Neural cell (in vitro differentiated cells): Measurements from ENCODE around the gene RBM46. TPM values are rescaled to one million over a fixed set of nuclear protein-coding genes. Genes with fewer than 3 reads are reported as not detected.

Experiments used
- H2AFZ ChIP-seq: fragments of 200-600, 300-800 bp; sonication (generic), shearing (Covaris generic); 2 replicates; pipeline ENCODE4 v1.6.0; 2014; ENCODE audit warnings: low read depth, mild to moderate bottlenecking, antibody characterized with exemption, low read length, moderate library complexity
- H3F3A ChIP-seq: fragments of 200-600 bp; shearing (Covaris generic); 2 replicates; pipeline ENCODE4 v1.6.1; 2016; ENCODE audit warnings: mild to moderate bottlenecking, moderate library complexity, mixed read lengths, antibody characterized with exemption, low read length; ENCODE audit not compliant: insufficient read depth, poor library complexity, severe bottlenecking
- H3K27ac ChIP-seq: fragments of 200-600, 300-800 bp; sonication (generic), shearing (Covaris generic); 2 replicates; pipeline ENCODE4 v1.5.1; 2014; ENCODE audit warnings: mild to moderate bottlenecking, low read length, moderate library complexity
- H3K27me3 ChIP-seq: fragments of 300-800, 200-600 bp; sonication (generic), shearing (Covaris generic); 2 replicates; pipeline ENCODE4 v1.6.0; 2014; ENCODE audit warnings: mild to moderate bottlenecking, low read depth, low read length, moderate library complexity; ENCODE audit not compliant: insufficient read depth
- H3K36me3 ChIP-seq: fragments of 300-800, 200-600 bp; sonication (generic), shearing (Covaris generic); 2 replicates; pipeline ENCODE4 v1.5.1; 2014; ENCODE audit warnings: mild to moderate bottlenecking, antibody characterized with exemption, low read length, moderate library complexity; ENCODE audit not compliant: insufficient read depth
- H3K4me2 ChIP-seq: fragments of 300-800, 200-600 bp; sonication (generic), shearing (Covaris generic); 2 replicates; pipeline ENCODE4 v1.6.0; 2014; ENCODE audit warnings: mild to moderate bottlenecking, low read length
- H3K4me3 ChIP-seq: fragments of 300-800, 200-600 bp; sonication (generic), shearing (Covaris generic); 2 replicates; pipeline ENCODE4 v1.5.1; 2014; ENCODE audit warnings: mild to moderate bottlenecking, low read length, moderate library complexity
- H3K79me2 ChIP-seq: fragments of 200-600 bp; shearing (Covaris generic); replicated peaks from 2 replicates; pipeline ENCODE4 v1.6.0; 2014; ENCODE audit warnings: mild to moderate bottlenecking, low read length, moderate library complexity; ENCODE audit not compliant: insufficient read depth
- H3K9ac ChIP-seq: fragments of 300-800, 200-600 bp; sonication (generic), shearing (Covaris generic); 2 replicates; pipeline ENCODE4 v1.6.1; 2016; ENCODE audit warnings: mild to moderate bottlenecking, low read length, mixed read lengths
- H3K9me2 ChIP-seq: fragments of 200-600 bp; shearing (Covaris generic); 2 replicates; pipeline ENCODE4 v1.6.1; 2016; ENCODE audit warnings: mild to moderate bottlenecking, low read length, mixed read lengths; ENCODE audit not compliant: insufficient read depth
- H3K9me3 ChIP-seq: fragments of 200-600, 300-800 bp; sonication (generic), shearing (Covaris generic); 2 replicates; pipeline ENCODE4 v1.6.1; 2016; ENCODE audit warnings: mild to moderate bottlenecking, mixed run types, low read length, moderate library complexity, mixed read lengths
- H4K20me1 ChIP-seq: fragments of 200-600 bp; shearing (Covaris generic); 2 replicates; pipeline ENCODE4 v1.6.1; 2016; ENCODE audit warnings: mild to moderate bottlenecking, mixed run types; ENCODE audit not compliant: insufficient read depth
- EP300 ChIP-seq: fragments of 450-650 bp; conservative IDR thresholded peaks from 2 replicates; pipeline ENCODE4 v1.6.1; 2014; ENCODE audit warnings: antibody characterized with exemption, mild to moderate bottlenecking, moderate library complexity; ENCODE audit not compliant: poor library complexity, severe bottlenecking
- EZH2 ChIP-seq: fragments of 200-600, 300-800 bp; shearing (Covaris generic), sonication (generic); IDR thresholded peaks from 2 replicates; pipeline ENCODE4 v1.6.1; 2014; ENCODE audit warnings: antibody characterized with exemption, low read length, borderline replicate concordance, mild to moderate bottlenecking; ENCODE audit not compliant: insufficient read depth, poor library complexity, severe bottlenecking
- MXI1 ChIP-seq: fragments of 450-650 bp; conservative IDR thresholded peaks from 2 replicates; pipeline ENCODE4 v1.6.1; 2014; ENCODE audit warnings: antibody characterized with exemption, mild to moderate bottlenecking; ENCODE audit not compliant: poor library complexity, severe bottlenecking
- POLR2AphosphoS5 ChIP-seq: IDR thresholded peaks from 2 replicates; pipeline ENCODE4 v1.6.1; 2012
- RAD21 ChIP-seq: fragments of 450-650 bp; conservative IDR thresholded peaks from 2 replicates; pipeline ENCODE4 v1.6.1; 2014; ENCODE audit warnings: antibody characterized with exemption, mild to moderate bottlenecking, moderate library complexity
- SMC3 ChIP-seq: fragments of 450-650 bp; conservative IDR thresholded peaks from 2 replicates; pipeline ENCODE4 v1.6.1; 2014; ENCODE audit warnings: antibody characterized with exemption, mild to moderate bottlenecking, moderate library complexity; ENCODE audit not compliant: poor library complexity
- TAF1 ChIP-seq: IDR thresholded peaks from 2 replicates; pipeline ENCODE4 v1.6.1; 2012; ENCODE audit warnings: low read depth
- polyA minus RNA-seq: library from RNA; depleted of rRNA, polyadenylated mRNA; stranded (reverse); fragments of >200 nt; gene quantifications from 2 replicates; pipeline ENCODE4 v1.2.3, GENCODE V29; 2014
- polyA plus RNA-seq: library from polyadenylated mRNA; depleted of rRNA; stranded (reverse); fragments of >200 nt; gene quantifications from 2 replicates; pipeline ENCODE4 v1.2.3, GENCODE V29; 2014
- TF ChIP-seq, protein P1 (sequence below): fragments of 450-650 bp; IDR thresholded peaks from 2 replicates; pipeline ENCODE4 v1.5.1; 2014; ENCODE audit warnings: antibody characterized with exemption, mild to moderate bottlenecking, moderate library complexity; ENCODE audit not compliant: poor library complexity, severe bottlenecking
- TF ChIP-seq, protein P2 (sequence below): IDR thresholded peaks from 2 replicates; pipeline ENCODE4 v1.6.1; 2012; ENCODE audit warnings: borderline replicate concordance

RBM46 gene, protein sequence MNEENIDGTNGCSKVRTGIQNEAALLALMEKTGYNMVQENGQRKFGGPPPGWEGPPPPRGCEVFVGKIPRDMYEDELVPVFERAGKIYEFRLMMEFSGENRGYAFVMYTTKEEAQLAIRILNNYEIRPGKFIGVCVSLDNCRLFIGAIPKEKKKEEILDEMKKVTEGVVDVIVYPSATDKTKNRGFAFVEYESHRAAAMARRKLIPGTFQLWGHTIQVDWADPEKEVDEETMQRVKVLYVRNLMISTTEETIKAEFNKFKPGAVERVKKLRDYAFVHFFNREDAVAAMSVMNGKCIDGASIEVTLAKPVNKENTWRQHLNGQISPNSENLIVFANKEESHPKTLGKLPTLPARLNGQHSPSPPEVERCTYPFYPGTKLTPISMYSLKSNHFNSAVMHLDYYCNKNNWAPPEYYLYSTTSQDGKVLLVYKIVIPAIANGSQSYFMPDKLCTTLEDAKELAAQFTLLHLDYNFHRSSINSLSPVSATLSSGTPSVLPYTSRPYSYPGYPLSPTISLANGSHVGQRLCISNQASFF
- polyA plus RNA-seq: 0.09 TPM in 1 of 2 replicates, not detected in the other
- not detected in 2 replicates for polyA minus RNA-seq

DNA sequence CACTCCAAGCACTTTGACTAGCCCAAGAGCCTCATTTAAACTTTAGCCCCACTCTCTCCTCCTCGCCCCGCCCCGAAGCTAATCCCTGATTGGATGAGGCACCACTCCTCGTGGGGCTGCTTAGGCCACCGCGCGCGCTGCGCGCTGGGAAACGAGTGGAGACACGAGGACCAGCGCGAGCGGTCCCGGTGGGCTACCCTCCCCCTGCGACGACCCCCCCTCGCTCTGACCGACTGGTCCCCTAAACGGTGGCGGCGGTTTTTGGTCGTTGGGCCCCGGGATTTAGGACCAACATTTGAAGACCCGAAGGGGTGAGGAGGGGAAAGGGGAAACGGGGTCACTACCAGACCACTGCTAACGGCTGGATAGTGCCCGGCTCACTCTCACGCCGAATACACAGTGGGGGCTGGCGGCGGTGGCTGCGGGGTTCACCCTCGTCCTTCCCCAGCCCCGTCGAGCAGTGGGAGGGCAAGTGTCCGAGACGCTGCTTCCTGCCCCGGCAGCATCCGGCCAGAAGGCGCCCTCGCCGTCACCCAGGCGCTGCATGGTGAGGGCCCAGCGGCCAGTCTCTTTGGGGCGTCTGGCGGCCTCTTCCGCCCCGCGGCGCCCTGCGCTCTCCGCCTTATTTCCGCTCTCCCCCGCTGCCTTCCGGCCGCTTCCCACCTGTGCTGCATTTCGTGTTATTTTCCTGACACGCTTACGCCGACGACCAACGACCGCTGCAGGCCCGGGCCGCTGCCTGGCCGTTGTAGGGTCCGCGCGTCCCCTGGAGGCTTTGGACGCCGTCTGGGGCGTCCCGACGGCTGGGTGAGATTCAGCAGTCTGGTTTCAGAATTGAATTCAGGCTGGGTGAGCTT, at the start of gene RBM46:
Gene RBM46 (plus strand): TSS at position 147 of the 857 bp plus-strand sequence. CDS start 15,481 bp downstream, outside the sequence.
- no peak within 1 kb of the TSS for H3K4me2 ChIP-seq

DNA sequence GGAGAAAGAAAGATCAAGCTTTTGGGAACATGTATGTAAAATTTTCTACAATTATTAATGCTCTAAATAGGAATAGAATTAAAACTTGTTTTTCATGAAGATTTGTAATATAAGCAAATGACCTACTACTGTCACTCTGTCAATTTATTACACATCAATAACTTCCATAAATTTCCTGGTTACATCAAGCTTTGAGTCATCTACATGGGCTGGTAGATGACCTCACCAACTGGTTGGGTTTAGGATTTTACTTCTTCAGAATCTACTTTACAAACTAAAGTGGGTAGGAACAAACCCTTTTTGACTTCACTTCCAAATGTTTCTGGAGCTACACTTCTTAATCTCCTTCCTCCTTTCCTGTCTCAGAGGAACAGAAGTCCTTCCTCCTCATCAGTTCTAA, 49.3 kb upstream of the RBM46 start:
- Histone ChIP-seq H3K27me3 (no peaks in the 10 kb centered on the region), H3K4me3 (no peak overlapping the region), H4K20me1 (no peaks in the 10 kb centered on the region), H3K9me3 (no peaks in the 10 kb centered on the region), H3K9me2 (no peaks in the 10 kb centered on the region), H2AFZ (no peak overlapping the region), H3F3A (no peaks in the 10 kb centered on the region), H3K36me3 (no peaks in the 10 kb centered on the region), H3K9ac (no peak overlapping the region), H3K4me2 (no peak overlapping the region), H3K79me2 (no peaks in the 10 kb centered on the region), H3K27ac (no peak overlapping the region)
- TF ChIP-seq TAF1 (no peak), SMC3 (no peak), POLR2AphosphoS5 (no peak), EP300 (no peak), EZH2 (no peak), RAD21 (no peak), MXI1 (no peak)
- TF ChIP-seq, protein P1, sequence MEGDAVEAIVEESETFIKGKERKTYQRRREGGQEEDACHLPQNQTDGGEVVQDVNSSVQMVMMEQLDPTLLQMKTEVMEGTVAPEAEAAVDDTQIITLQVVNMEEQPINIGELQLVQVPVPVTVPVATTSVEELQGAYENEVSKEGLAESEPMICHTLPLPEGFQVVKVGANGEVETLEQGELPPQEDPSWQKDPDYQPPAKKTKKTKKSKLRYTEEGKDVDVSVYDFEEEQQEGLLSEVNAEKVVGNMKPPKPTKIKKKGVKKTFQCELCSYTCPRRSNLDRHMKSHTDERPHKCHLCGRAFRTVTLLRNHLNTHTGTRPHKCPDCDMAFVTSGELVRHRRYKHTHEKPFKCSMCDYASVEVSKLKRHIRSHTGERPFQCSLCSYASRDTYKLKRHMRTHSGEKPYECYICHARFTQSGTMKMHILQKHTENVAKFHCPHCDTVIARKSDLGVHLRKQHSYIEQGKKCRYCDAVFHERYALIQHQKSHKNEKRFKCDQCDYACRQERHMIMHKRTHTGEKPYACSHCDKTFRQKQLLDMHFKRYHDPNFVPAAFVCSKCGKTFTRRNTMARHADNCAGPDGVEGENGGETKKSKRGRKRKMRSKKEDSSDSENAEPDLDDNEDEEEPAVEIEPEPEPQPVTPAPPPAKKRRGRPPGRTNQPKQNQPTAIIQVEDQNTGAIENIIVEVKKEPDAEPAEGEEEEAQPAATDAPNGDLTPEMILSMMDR: no peak
- TF ChIP-seq, protein P2, sequence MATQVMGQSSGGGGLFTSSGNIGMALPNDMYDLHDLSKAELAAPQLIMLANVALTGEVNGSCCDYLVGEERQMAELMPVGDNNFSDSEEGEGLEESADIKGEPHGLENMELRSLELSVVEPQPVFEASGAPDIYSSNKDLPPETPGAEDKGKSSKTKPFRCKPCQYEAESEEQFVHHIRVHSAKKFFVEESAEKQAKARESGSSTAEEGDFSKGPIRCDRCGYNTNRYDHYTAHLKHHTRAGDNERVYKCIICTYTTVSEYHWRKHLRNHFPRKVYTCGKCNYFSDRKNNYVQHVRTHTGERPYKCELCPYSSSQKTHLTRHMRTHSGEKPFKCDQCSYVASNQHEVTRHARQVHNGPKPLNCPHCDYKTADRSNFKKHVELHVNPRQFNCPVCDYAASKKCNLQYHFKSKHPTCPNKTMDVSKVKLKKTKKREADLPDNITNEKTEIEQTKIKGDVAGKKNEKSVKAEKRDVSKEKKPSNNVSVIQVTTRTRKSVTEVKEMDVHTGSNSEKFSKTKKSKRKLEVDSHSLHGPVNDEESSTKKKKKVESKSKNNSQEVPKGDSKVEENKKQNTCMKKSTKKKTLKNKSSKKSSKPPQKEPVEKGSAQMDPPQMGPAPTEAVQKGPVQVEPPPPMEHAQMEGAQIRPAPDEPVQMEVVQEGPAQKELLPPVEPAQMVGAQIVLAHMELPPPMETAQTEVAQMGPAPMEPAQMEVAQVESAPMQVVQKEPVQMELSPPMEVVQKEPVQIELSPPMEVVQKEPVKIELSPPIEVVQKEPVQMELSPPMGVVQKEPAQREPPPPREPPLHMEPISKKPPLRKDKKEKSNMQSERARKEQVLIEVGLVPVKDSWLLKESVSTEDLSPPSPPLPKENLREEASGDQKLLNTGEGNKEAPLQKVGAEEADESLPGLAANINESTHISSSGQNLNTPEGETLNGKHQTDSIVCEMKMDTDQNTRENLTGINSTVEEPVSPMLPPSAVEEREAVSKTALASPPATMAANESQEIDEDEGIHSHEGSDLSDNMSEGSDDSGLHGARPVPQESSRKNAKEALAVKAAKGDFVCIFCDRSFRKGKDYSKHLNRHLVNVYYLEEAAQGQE: no peak

More for the DNA sequence above, at the start of gene RBM46:
- TF ChIP-seq MXI1: no peak
- TF ChIP-seq POLR2AphosphoS5: no peak
- TF ChIP-seq, protein P2: no peak
- TF ChIP-seq TAF1: no peak
- TF ChIP-seq SMC3: no peak
- no peak for TF ChIP-seq RAD21
- no peak for TF ChIP-seq EZH2
- no peak for TF ChIP-seq EP300
- Histone ChIP-seq H3K9ac (no peak within 1 kb of the TSS), H2AFZ (no peak within 1 kb of the TSS), H3K9me2 (no peaks in the 10 kb centered on the region), H3K4me3 (no peak within 1 kb of the TSS), H3K27ac (no peak within 1 kb of the TSS), H3K36me3 (no peaks in the 10 kb centered on the region), H3K9me3 (no peaks in the 10 kb centered on the region), H3K79me2 (no peaks in the 10 kb centered on the region), H3F3A (no peaks in the 10 kb centered on the region), H4K20me1 (no peaks in the 10 kb centered on the region), H3K27me3 (no peaks in the 10 kb centered on the region)
